VCaP (cell line): ENCODE data around the gene ACACA.

ENCODE experiments used
- H3K27ac ChIP-seq: fragments of 450-650 bp; 2 replicates; pipeline ENCODE4 v1.5.1; 2017
- CTCF ChIP-seq: fragments of 450-650 bp; conservative IDR thresholded peaks from 2 replicates; pipeline ENCODE4 v1.5.1; 2017; ENCODE audit warnings: mild to moderate bottlenecking, moderate library complexity

Gene ACACA

GRCh38 chr17:37220607-37220953, 186.1 kb downstream of the ACACA start:
- TF ChIP-seq CTCF, result peak; percentile 88
- no peak overlapping the region; the same call in 1 of the 2 replicates for H3K27ac ChIP-seq

GRCh38 chr17:37219876-37220606, 186.6 kb downstream of the ACACA start:
- TF ChIP-seq CTCF, result no peak
- no peak overlapping the region; the same call in 1 of the 2 replicates for H3K27ac ChIP-seq

GRCh38 chr17:37218849-37219248, 187.8 kb downstream of the ACACA start:
- H3K27ac ChIP-seq, result no peak overlapping the region
- TF ChIP-seq CTCF, result no peak

GRCh38 chr17:37214416-37214815, 192.2 kb downstream of the ACACA start:
- H3K27ac ChIP-seq, result no peak overlapping the region
- no peak for TF ChIP-seq CTCF

GRCh38 chr17:37213927-37214326, 192.7 kb downstream of the ACACA start:
- no peak for TF ChIP-seq CTCF
- no peak overlapping the region for H3K27ac ChIP-seq

GRCh38 chr17:37212179-37212578, 194.5 kb downstream of the ACACA start:
- peak; percentile 64 for TF ChIP-seq CTCF
- H3K27ac ChIP-seq, result no peak overlapping the region

- no peak overlapping the region for H3K27ac ChIP-seq
- no peak for TF ChIP-seq CTCF
Observed at GRCh38 chr17:37211136-37211535, 195.5 kb downstream of the ACACA start.
